HG03135 (cell line): Measurements from ENCODE around the gene PTPN5.

Source experiments
- ATAC-seq: cut with Tn5 transposase; IDR thresholded peaks from one replicate; pipeline ENCODE4 v1.9.1; 2021; ENCODE audit warnings: mild to moderate bottlenecking, moderate library complexity; ENCODE audit not compliant: unreplicated experiment

The PTPN5 gene

DNA sequence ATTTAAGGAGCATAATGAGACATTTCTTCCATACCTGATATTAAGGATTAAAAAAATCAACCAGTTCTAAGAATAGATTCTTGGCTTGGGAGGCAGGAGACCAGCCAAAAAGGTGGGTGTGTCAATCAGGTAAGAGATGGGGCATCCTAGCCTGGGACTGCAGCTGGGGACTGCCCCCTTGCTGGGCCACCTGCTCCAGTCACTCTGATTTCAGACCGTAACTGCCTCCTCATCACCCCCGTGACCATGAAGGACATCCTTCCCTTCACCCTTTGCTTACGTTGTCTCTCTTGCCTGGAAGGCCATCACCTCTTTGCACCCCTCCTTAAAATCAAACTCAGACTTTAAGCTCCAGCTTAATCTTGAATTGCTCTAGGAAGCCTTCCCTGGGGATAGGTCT lies 17.9 kb downstream of the PTPN5 start:
- ATAC-seq, result no peak

DNA sequence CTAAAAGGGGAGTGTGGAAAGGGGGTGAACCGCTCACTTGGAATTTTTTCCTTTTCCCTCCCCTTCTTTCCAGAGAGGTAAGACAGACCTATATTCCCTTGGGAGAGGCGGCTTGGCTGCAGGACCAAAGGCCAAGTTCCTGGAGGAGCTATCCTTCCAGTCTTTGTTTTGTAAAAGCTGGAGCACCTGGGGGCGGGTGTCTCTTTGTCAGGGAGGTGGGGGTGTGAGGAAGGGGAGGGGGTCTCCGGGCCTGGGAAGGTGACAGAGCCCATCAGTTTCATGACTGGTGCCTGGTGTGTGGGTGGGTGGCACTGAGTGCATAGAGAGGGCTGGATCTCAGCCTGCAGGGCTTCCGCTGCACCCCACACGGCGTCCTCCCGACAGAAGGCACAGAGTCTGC lies 18.5 kb downstream of the PTPN5 start:
- no peak for ATAC-seq

DNA sequence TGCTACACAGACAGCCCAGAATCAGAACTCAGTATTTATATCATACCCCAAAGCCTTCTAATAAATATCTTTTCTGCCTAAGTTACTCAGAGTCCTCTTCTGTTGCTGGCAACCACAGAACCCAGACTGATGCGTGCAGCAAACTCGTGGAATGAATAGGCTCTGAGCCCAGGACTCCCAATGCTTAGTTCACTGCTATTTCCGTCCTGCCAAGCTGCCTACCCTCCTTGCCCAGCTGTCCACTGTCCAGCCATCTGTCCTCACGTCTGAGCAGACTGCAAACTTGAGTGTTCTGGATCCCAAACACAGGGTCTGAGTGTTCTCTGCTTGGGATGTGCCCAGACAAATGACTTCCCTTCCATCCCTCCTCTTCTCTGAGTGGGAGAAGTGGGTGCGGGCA lies 19.4 kb downstream of the PTPN5 start:
- no peak for ATAC-seq

DNA sequence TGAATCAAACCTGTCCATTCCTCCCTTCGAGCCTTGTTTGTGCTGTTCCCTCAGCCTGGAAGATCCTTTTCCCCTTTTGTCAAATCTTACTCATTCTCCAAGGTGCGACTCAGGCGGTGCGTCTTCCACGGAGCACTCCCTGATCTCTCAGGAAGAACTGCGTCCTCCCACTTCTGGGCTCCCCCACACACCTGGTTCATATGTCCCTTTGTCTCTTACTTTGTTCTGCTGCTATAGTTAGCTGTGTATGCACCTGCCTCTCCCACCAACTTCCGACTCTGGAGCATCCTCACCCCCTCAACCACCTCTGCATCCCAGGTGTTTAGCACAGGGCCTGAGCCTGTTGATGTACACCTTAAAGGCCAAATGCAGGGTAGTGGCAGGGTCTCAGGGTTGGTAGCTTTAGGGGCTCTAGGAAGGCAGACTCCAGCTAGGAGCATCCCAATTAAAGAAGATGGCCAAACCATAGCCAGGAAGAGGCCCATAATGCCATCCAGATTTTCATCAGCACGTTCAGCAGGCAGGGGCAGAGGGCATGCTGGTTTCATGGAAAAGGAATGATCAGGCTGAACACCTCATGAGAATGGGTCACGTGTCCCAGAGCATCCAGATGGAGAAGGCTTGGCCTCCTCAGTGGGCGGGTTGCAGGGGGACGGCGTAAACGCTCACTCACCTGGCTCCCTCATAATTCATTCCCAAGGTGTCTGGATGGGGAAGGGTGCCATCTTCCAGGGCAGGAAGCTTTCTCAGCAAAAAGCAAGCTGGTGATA lies 20.1 kb downstream of the PTPN5 start:
- no peak for ATAC-seq

DNA sequence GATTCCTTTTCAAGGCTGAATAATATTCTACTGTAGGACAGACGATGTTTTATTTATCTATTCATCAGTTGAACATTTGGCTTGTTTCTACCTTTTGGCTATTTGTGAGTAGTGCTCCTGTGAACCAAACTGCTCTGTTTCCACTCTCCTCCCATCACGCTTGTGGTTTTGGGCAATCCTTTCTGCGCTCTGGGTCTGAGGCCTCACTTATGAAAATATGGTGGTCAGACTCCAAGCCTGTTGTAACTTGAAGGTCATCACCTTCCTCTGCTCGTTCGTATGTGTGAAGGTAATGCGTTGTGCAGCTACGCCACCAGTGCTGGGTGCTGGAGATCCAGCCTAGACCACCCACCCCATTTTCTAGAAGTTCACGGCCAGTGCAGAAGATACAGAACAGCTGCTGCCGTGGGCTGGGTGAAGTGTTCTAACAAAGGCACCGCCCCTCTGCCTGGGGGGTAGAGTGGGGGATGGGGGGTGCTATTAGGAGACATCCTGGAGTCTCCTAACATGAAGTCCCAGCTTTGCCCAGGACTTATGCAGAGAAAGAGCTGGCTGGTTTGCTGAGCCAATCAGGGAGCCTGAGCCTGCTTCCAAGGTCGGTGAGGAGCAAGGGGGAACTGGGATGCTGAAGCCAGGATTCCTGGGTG lies 21.0 kb downstream of the PTPN5 start:
- no peak for ATAC-seq

DNA sequence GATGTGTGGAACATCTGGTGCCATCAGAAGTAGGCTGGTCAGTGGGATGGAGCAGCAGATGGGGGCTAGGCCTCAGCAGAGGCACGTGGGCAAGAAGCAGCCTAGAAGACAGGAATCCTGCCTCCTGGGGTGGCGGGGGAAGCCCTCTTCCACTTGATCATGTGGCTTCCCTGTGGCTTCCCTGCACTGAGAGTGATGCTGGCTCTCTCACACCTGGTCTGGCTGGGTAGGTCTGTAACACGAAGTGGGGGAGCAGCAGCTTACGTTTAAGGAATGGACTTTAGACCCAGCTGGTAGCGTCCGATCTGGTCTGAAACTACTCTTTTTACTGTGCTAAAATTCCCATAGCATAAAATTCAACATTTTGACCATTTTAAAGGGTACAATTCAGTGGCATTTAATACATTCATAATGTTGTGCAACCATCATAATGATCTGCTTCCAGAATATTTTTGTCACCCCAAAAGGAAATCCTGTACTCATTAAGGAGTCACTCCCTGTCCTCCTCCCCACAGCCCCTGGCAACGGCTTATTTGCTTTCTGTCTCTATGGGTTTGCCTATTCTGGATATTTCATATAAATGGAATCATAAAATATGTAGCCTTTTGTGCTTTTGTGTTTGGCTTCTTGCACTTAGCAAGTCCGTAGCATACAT lies 21.7 kb downstream of the PTPN5 start:
- ATAC-seq, result peak; percentile 66

DNA sequence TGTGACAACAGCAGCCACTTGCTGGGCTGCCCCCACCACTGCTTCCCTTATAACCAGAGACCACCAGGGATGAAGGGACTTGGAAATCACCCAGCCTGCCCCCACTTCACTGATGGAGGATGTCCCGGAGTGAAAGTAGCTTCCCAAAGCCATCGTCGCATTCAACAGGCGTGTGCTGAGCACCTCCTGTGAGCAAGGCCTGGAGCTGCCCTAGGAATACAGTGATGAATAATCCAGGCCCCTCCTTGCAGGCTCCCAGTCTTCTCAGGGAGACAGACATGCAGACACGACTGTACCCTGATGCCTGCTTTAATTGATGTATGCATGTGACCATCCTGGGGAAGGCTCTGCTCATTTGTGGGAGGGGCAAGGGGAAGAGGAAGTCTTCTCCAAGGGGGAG lies 22.6 kb downstream of the PTPN5 start:
- no peak for ATAC-seq

DNA sequence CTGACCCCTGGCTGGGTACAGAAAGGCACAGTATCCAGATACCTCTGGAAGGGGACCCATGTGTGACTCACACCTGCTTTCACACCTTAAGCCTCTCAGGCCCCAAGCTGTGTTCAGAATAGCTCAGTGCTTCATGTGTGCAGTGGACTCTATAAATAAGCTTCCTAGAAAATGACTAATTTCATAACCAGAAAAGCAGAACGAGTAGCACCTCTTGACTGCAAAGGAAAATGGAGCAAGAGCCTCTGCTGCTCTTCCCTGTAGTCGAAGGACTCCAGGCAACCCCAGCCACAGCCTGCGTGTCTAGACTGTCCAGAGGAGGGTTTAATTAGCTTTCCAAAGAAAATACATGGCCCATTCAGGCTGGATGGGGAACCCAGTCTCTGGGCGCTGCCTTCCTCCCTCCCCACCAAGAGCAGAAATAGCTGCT lies 23.1 kb downstream of the PTPN5 start:
- peak; percentile 77 for ATAC-seq

DNA sequence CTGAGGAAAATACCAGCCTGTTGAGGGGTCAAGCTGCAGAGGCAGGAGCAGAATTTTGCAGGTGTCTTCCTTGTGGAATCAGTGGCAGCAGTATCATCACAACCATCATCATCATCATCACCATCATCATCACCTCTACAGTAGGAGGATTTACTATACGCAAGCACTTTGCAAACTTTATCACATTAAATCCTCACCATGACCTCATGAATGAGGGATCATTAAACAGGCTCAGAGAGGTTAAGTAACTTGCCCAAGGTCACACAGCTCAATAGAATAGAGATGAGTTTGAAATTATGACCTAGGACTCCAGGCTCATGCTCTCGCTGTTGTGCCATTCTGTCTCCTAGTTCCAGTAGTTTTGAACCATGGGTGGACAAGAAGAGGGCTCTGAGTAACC lies 25.6 kb downstream of the PTPN5 start:
- no peak for ATAC-seq

DNA sequence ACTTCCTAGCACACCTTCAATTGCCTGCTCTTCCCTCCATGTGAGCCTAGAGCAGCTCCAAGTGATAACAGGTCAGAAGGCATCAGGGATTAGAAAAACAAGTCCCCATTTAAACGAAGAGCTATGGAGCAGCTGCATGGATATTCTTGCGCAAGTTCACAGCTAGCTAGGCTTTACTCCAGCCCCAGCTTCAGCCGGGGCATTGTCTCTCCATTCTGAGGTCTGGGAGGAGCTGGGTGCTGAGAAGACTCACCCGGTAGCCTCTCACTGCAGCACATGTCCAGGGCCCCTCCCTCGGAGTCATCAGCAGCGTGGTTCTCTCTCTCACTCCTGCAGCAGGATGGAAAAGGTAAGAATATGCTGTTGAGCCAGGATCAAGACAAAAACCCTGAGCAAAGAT lies 26.0 kb downstream of the PTPN5 start:
- ATAC-seq, result no peak

DNA sequence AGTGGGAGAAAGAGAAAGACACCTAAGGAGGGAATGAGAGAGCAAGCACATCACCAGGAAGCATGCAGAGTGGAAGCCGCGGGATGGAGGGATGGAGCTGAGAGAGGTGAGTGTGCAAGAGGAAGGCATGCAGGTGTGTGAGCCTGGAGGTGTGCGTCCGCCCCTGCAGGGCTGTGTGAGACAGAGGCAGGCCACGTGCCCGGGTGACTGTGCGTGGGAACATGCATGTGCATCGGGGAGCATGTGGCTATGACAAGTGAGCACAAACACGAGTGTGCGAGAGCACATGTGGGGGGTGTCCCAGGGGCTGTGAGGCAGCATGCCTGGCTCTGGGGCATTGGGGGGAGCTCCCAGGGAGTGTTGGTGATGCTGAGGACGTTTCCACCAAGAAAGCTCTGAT lies 29.9 kb downstream of the PTPN5 start:
- no peak for ATAC-seq

DNA sequence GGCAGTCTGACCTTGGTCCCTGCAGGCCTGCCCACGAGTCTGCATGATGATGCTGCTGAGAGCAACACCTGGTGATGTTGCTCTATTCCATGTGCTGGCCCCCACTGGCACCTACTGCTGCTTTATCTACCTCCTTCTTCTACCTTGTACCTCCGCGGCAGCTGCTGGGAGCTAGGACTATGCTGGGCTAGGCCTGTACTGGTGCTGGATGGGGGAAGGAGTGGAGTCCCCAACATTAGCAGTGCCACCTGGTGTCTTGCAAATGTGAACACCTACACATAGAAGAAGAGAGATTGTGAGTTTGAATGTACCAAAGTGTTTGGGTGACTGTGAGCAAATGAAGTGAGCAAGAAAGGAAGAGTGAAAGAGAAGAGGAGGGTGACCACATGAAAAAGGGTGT lies 30.5 kb downstream of the PTPN5 start:
- ATAC-seq, result no peak

DNA sequence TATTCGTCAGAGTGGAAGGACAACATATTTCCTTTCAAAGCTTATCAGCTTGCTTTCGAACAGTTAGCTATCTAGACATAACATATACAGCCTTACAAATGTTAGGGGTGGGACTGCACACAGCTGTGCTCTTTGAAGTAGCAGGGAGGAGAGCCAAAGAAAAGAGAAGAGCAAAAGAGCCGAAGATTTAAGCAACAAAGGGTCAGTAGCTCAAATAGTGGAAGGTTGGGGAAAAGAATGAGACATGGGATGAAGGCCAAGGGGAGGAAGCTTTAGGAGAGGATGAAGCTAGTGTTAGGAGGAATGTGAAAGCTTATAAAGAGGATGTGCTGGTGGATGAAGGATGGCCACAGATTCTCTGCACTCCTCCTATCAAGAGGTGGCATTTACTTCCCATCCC lies 33.8 kb downstream of the PTPN5 start:
- no peak for ATAC-seq

DNA sequence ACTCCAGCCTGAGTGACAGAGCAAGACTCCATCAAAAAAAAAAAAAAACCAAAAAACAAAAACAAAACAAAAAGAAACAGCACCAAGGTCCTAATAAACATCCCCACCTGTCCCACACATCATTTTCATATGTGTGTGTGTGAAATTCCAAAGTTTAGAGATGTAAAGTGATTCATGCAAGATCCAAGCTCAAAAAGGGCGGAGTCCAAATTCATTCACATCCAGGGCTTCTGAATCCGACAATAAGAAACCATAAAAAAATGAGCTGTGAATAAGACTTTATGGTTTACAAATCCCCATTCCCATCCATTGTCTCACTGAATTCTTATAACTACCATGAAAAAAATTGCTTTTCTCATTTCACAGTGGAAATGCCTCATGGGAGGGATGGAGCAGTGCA lies 34.7 kb downstream of the PTPN5 start:
- no peak for ATAC-seq

DNA sequence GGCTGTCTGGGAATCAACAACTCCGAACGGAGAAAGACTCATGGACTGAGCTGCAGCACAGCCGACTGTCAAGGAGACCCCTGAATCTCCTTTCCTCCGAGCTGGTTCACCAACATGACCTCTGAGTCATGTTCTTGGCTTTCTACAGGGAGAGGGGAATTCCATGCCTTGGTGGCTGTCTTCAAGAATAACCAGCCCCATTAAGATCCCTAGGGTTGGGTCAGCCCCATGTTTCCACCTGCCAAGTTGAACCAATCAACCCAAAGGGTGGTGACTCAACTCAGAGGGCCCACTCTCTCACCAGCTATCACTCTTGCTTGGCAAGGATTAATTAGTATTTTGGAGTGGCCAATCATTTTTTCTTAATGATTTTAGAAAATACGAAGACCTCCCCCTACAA lies 37.3 kb downstream of the PTPN5 start:
- no peak for ATAC-seq

DNA sequence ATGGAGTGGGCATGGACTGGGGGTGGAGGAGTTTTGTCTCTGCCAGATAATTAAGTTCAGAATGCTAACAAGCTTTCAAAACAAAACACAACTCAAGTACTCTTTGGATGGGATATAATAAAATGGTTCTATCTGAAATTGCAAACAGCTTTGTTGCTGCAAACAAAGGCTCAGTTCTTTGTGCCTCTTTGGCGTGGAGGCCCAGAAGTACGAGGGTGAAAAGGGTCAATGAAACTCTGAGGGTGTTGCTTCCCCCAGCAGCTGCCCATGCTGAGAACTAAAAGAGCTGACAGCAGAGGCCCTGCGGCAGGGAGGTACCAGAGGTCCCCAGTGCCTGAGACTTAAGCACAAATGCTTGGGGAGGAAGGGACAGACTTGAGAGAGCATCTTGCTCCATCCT lies 39.1 kb downstream of the PTPN5 start:
- ATAC-seq, result no peak

DNA sequence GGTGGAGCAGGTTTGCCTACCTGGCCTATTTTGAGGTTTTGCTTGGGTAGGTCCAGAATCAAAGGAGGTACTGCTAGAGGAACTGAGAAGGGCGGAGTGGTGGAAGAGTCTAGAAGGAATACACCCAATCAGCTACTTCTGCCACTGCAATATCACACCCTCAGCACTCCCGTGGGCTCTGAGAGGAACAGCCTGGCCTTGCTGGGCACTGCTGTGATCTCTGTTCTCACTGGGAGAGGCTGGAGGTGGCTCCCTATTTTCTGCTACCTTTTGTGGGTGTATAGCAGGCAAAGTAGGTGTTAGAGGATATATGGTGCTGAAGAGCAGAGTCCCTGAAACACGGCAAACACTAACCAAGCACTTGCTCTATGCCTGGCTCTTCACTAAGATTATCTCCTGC lies 40.7 kb downstream of the PTPN5 start:
- no peak for ATAC-seq

DNA sequence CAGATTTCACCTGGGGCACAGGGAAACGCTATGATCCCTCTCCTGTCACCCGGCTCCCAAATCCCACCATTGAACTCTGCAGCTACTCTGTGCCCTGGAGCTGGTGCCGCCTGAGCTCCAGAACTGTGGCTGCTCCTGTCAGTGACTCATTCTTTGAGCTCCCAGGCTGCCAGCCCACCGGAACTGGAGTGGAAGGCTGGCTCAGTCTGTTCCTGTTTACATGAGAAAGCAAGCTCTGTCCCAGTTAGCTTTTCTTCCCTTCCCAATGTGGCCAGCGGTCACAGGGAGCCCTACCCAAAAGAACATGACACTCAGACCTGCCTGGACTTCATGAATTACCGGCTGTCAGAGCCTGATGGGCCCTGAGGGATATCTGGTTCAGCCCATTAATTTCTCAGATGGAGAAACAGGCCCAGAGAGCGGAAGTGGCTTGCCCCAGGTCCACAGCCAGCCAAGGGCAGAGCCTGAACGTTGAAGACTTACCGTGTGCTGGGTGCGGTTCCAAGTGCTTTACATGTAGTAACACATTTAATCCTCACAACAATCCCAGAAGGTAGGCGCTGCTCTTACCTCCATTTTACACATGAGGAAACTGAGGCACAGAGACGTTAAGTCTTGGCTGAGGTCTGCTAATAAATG lies 41.8 kb downstream of the PTPN5 start:
- no peak for ATAC-seq

DNA sequence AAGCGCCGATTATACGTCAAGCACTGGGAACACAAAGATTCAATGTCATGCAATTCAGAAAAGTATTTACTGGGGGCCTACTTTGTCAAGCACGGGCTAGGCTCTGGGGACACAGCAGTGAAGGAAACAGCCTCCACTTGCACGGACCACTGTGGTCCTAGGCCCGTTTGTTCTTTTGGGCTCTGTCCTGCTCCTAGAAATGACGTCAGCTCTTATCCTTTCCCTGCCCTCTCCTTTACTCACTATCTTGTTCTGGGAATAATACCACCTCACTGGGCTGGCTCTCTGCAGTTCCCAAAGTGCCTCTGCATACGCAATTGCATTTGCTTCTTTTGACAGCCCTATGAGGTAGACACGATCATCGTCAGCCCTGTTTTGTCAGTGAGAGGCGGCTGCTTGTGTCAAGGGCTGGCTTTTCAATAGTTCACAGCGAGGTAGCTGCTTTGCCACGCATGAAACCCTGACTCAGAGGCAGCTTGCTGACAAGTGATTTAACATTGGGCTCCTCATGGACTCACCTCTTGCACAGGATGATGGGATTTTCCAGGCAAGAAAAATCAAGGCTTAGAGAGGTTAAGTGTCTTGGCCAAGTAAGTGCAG lies 42.7 kb downstream of the PTPN5 start:
- ATAC-seq, result no peak

DNA sequence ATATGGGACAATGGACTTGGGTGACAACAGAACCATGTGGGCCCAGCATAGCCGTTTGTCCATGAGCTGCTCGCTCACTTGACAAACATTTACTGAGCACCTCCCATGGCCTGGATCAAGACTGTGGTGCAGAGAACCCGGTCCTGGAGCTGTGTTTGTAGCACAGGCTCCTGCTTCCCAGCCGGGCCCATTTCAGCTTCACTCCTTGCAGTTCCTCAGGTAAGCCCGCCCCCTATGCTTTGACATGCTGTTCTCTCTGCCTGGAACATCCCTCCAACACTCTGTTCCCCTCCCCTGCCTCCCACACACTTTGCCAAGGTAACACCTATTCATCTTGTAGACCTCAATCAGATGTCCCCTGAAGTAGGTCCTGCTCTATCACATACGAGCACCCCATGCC lies 46.3 kb downstream of the PTPN5 start:
- ATAC-seq, result no peak

DNA sequence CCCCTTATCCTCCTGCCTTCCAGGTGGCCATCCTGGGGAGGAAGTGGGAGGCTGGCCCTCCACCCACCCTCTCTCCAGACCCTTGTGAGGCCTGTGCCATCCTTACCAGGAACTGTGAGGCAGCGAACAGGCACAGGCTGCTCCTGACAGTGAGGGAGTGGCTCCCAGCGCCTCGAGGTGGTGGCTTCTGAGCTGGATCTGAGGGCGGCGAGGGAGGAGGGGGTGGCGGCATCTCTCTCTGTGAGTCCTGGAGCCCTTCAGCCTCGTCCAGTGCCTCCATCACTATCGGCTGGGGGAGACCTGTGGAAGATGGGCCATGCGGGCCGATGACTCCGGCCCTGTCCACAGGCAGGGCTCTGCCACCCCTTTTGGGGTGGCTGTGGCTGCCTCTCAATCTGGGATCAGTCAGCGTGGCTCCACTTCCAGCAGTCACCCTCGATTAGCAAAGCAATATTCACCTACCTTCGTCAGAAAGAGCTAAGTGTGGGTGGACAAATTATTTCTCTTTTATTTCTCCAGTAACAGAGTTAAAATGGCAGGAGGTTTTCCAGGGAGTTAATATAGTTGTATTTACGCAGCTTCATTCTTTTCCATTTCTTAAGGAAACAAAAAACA lies 47.6 kb downstream of the PTPN5 start:
- no peak for ATAC-seq
